ENCODE results near the gene KCNF1. TPM values are rescaled to one million over a fixed set of nuclear protein-coding genes. Genes with fewer than 3 reads are reported as not detected.

KCNF1 gene, protein sequence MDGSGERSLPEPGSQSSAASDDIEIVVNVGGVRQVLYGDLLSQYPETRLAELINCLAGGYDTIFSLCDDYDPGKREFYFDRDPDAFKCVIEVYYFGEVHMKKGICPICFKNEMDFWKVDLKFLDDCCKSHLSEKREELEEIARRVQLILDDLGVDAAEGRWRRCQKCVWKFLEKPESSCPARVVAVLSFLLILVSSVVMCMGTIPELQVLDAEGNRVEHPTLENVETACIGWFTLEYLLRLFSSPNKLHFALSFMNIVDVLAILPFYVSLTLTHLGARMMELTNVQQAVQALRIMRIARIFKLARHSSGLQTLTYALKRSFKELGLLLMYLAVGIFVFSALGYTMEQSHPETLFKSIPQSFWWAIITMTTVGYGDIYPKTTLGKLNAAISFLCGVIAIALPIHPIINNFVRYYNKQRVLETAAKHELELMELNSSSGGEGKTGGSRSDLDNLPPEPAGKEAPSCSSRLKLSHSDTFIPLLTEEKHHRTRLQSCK
- 7.7 TPM for total RNA-seq (ENCODE audit: unreplicated experiment)
- long read RNA-seq, partial matches to known transcripts: 0 of 1 reads
- long read RNA-seq, other reads (novel, unspliced or antisense): 0 of 1 reads

GRCh38 chr2:10911291-10912075, at the start of gene KCNF1:
KCNF1 (plus strand) TSS chr2:10911934; CDS start chr2:10912427, 493 bp downstream.
- peak within 1 kb of the TSS; percentile 59 for H3K27ac Mint-ChIP-seq (ENCODE audit: unreplicated experiment)
- H3K4me3 Mint-ChIP-seq (ENCODE audit: unreplicated experiment): peak within 1 kb of the TSS; percentile 74
- H3K27me3 Mint-ChIP-seq (ENCODE audit: unreplicated experiment): peaks cover 25% of the 10 kb centered on the region
- peaks cover 29% of the 10 kb centered on the region for H3K4me1 Mint-ChIP-seq (ENCODE audit: low read depth, unreplicated experiment)
- peaks cover 11% of the 10 kb centered on the region for H3K9me3 Mint-ChIP-seq (ENCODE audit: unreplicated experiment)
- no peaks in the 10 kb centered on the region for H3K36me3 Mint-ChIP-seq (ENCODE audit: unreplicated experiment)
- peak; percentile 31 for TF ChIP-seq CTCF (IDR thresholded peaks at IDR 0.05; ENCODE audit: partially characterized antibody, unreplicated experiment)
- DNase-seq: peak; percentile 79

GRCh38 chr2:10862330-10862729, 49.4 kb upstream of the KCNF1 start:
- Mint-ChIP-seq H3K27me3 (ENCODE audit: unreplicated experiment) (peaks cover 5% of the 10 kb centered on the region), H3K9me3 (ENCODE audit: unreplicated experiment) (no peaks in the 10 kb centered on the region), H3K36me3 (ENCODE audit: unreplicated experiment) (no peaks in the 10 kb centered on the region), H3K4me3 (ENCODE audit: unreplicated experiment) (no peak overlapping the region), H3K4me1 (ENCODE audit: low read depth, unreplicated experiment) (no peaks in the 10 kb centered on the region), H3K27ac (ENCODE audit: unreplicated experiment) (no peak overlapping the region)
- no peak for TF ChIP-seq CTCF (IDR thresholded peaks at IDR 0.05; ENCODE audit: partially characterized antibody, unreplicated experiment)
- no peak for DNase-seq

DNA sequence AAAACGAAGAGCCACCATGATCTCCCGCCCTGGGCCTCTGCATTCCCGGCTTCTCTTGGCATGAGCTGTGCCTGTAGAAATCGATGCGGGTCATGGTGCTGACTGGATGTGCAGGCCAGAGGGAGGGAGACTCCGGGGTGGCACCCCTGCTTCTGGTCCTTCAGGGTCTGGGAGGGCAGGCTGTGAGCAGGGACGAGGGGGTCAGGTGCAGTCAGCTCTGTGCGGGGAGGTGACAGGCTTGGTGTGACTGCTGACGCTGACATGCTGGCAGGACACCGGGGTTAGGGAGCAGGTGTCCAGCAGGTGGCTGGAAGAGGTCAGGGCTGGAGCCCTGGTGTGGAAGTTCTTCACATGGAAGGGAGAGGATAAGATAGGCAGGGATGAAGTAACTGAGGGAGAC, 48.7 kb upstream of the KCNF1 start:
- no peak overlapping the region for H3K27ac Mint-ChIP-seq (ENCODE audit: unreplicated experiment)
- peaks cover 5% of the 10 kb centered on the region for H3K27me3 Mint-ChIP-seq (ENCODE audit: unreplicated experiment)
- DNase-seq: no peak
- no peak for TF ChIP-seq CTCF (IDR thresholded peaks at IDR 0.05; ENCODE audit: partially characterized antibody, unreplicated experiment)
- no peaks in the 10 kb centered on the region for H3K36me3 Mint-ChIP-seq (ENCODE audit: unreplicated experiment)
- no peaks in the 10 kb centered on the region for H3K4me1 Mint-ChIP-seq (ENCODE audit: low read depth, unreplicated experiment)
- no peaks in the 10 kb centered on the region for H3K9me3 Mint-ChIP-seq (ENCODE audit: unreplicated experiment)
- H3K4me3 Mint-ChIP-seq (ENCODE audit: unreplicated experiment): no peak overlapping the region

DNA sequence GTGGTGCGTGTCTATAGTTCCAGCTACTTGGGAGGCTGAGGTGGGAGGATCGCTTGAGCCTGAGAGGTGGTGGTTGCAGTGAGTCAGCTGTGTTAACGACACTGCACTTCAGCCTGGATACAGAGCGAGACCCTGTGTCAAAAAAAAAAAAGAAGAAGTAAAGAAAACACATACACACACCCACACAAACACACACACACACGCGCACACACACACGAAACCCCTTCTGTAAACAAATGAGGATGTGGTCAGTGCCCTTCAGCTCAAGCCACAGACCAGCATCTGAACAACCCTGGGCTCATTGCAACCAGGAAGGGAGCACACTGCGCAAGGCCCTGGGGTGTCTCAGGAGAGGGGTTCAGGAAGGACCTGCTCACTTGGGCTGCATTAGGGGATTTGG, 47.9 kb upstream of the KCNF1 start:
- DNase-seq: no peak
- H3K36me3 Mint-ChIP-seq (ENCODE audit: unreplicated experiment): no peaks in the 10 kb centered on the region
- no peak overlapping the region for H3K27ac Mint-ChIP-seq (ENCODE audit: unreplicated experiment)
- no peak overlapping the region for H3K4me3 Mint-ChIP-seq (ENCODE audit: unreplicated experiment)
- peaks cover 7% of the 10 kb centered on the region for H3K27me3 Mint-ChIP-seq (ENCODE audit: unreplicated experiment)
- no peaks in the 10 kb centered on the region for H3K4me1 Mint-ChIP-seq (ENCODE audit: low read depth, unreplicated experiment)
- no peaks in the 10 kb centered on the region for H3K9me3 Mint-ChIP-seq (ENCODE audit: unreplicated experiment)
- TF ChIP-seq CTCF (IDR thresholded peaks at IDR 0.05; ENCODE audit: partially characterized antibody, unreplicated experiment): no peak

Data from glutamatergic neuron (in vitro differentiated cells).